WTC11 (cell line): ENCODE results near the gene ANKRD9.

Experiments
- CREB1 ChIP-seq: sonication (generic); formaldehyde crosslinking; IDR thresholded peaks from 2 replicates; pipeline ENCODE4 v1.8.0; 2023; ENCODE audit warnings: mild to moderate bottlenecking, missing genetic modification reagents
- CTCF ChIP-seq: fragments of 200-600 bp; IDR thresholded peaks from 2 replicates; pipeline ENCODE4 v1.8.0; 2022; ENCODE audit warnings: antibody characterized with exemption
- FOXP4 ChIP-seq: sonication (generic); formaldehyde crosslinking; IDR thresholded peaks from 2 replicates; pipeline ENCODE4 v1.8.0; 2022; ENCODE audit warnings: mild to moderate bottlenecking, missing genetic modification reagents
- JUN ChIP-seq: sonication (generic); formaldehyde crosslinking; IDR thresholded peaks from 2 replicates; pipeline ENCODE4 v1.8.0; 2023; ENCODE audit warnings: mild to moderate bottlenecking, missing genetic modification reagents
- MLX ChIP-seq: sonication (generic); formaldehyde crosslinking; IDR thresholded peaks from 2 replicates; pipeline ENCODE4 v1.8.1; 2023; ENCODE audit warnings: mild to moderate bottlenecking, missing genetic modification reagents, moderate library complexity
- NR3C1 ChIP-seq: sonication (generic); formaldehyde crosslinking; conservative IDR thresholded peaks from 2 replicates; pipeline ENCODE4 v1.8.1; 2023; ENCODE audit warnings: low read depth, mild to moderate bottlenecking, missing genetic modification reagents
- PRDM15 ChIP-seq: sonication (generic); formaldehyde crosslinking; IDR thresholded peaks from 2 replicates; pipeline ENCODE4 v1.8.0; 2022; ENCODE audit warnings: missing genetic modification reagents
- SP1 ChIP-seq: sonication (generic); formaldehyde crosslinking; conservative IDR thresholded peaks from 2 replicates; pipeline ENCODE4 v1.8.1; 2022; ENCODE audit warnings: missing genetic modification reagents
- ZNF138 ChIP-seq: sonication (generic); formaldehyde crosslinking; conservative IDR thresholded peaks from 2 replicates; pipeline ENCODE4 v1.8.1; 2022; ENCODE audit warnings: mild to moderate bottlenecking, moderate library complexity, missing genetic modification reagents
- ZNF219 ChIP-seq: sonication (generic); formaldehyde crosslinking; IDR thresholded peaks from 2 replicates; pipeline ENCODE4 v1.8.0; 2023; ENCODE audit warnings: missing genetic modification reagents, mild to moderate bottlenecking, borderline replicate concordance

- TF ChIP-seq CTCF, result no peak
- no peak for TF ChIP-seq MLX (CRISPR knock-in tag)
- TF ChIP-seq JUN, result no peak
- TF ChIP-seq PRDM15 (CRISPR knock-in tag), result no peak
- no peak for TF ChIP-seq ZNF219 (CRISPR knock-in tag)
- TF ChIP-seq NR3C1 (CRISPR knock-in tag), result no peak
- TF ChIP-seq FOXP4 (CRISPR knock-in tag), result no peak
- no peak for TF ChIP-seq ZNF138 (CRISPR knock-in tag)
- no peak for TF ChIP-seq CREB1 (CRISPR knock-in tag)
- TF ChIP-seq SP1 (CRISPR knock-in tag), result no peak
These were observed 49.0 kb upstream of the ANKRD9 start for GRCh38 chr14:102558556-102558955.
